HG02763 (cell line): ENCODE measurements around the gene COL6A3.

Source experiments
- ATAC-seq: cut with Tn5 transposase; IDR thresholded peaks from one replicate; pipeline ENCODE4 v1.9.1; 2021; ENCODE audit warnings: mild to moderate bottlenecking, moderate library complexity; ENCODE audit not compliant: unreplicated experiment

COL6A3 gene

GRCh38 chr2:237352279-237352845 is 61.6 kb downstream of the COL6A3 start:
- no peak for ATAC-seq

GRCh38 chr2:237351796-237352195 is 62.2 kb downstream of the COL6A3 start:
- no peak for ATAC-seq

- ATAC-seq, result no peak
These were observed 62.9 kb downstream of the COL6A3 start for GRCh38 chr2:237351046-237351445.

- no peak for ATAC-seq
These were observed 63.4 kb downstream of the COL6A3 start for GRCh38 chr2:237350597-237350996.

DNA sequence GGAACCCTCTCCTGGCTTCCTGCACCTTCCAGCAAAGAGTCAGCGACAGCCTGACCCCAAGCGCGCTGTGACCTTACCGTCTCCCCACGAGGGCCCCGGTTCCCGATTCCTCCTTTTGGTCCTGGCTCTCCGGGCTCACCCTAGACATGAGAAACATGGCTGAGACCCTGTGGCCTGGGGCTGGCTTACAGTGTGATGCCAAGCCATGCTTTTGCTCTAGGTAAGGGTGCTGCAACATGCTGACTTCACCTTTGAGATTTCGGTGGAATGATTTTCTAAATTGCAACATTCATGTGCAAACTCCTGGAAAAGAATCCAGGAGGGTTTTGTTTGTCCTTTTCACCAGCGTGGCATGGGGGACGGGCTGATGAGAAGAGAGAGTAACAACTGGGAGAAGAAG is 63.9 kb downstream of the COL6A3 start:
- ATAC-seq, result no peak

- ATAC-seq, result no peak
These were observed 65.6 kb downstream of the COL6A3 start for GRCh38 chr2:237348281-237348865.

DNA sequence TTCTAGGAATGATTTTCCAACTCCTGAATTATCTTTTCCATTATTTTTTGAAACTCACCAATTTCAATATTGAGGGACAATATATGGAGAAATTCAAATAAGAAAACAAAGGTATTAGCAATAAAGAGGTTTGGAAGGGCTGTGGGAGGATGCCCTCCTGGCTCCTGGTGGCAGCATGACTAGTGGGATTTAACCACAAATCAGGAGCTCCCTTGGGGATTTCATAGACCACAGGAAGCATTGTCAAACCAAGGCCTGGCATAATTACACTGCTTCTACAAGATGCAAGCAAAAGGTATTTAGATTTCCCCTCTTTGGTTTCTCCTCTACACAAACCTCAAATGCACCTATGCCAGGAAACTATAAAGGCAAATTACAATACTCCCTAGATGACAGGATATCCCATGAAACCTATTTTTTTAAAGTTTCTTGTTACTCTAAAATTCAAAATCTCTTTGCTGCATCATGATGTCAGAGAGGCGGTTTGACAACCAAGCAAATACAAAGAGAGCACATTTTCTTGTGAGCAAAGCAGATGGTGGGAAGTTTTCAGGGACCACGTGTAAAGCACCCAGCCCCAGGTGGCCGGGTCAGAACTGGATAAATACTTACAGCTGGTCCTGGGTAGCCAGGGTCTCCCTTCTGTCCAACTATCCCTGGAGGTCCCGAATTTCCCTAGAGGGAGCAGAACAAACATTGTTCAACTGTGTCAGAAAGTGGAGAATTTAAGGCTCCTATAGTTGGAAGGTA is 67.9 kb downstream of the COL6A3 start:
- no peak for ATAC-seq

DNA sequence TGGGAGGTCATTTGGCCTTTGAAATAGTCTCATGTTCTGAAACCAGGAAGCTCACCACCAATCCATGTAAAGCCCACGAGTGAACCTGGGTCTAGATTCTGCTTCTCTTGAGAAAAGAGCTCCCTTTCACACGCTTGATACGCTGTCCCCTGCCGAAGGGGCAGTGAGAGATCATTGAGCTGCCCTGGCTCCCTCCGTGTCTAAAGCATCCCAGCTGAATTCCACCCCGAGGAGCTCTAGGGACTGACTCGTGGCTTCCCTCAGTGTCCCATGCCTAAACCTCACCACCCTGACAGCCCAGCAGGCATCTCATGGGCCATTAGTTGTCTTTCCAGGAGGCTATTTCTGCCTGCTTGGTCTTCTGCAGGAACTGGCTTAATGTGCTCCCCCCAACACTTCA is 68.6 kb downstream of the COL6A3 start:
- no peak for ATAC-seq

GRCh38 chr2:237344942-237345341 is 69.0 kb downstream of the COL6A3 start:
- ATAC-seq, result no peak

DNA sequence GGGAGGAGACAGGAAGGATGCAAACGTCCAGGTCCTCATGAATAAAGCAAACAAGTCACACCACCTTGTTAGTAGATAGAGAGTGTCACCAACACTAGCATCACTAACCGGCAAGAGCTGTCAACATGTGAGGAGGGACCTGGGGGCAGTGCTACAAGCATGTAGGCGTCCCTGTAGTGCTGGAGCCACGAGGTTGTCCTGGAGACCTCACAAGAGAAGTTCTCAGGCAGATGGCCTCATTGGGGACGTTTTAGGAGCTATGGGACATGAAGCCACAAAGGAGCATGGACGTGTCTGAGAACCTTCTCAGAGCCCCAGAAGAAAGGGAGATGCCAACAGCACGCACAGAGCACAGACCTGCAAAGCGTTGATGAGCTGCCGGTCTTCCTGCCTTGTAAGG is 70.0 kb downstream of the COL6A3 start:
- no peak for ATAC-seq

GRCh38 chr2:237341872-237342271 is 72.1 kb downstream of the COL6A3 start:
- no peak for ATAC-seq

GRCh38 chr2:237337586-237337985 is 76.4 kb downstream of the COL6A3 start:
- no peak for ATAC-seq

DNA sequence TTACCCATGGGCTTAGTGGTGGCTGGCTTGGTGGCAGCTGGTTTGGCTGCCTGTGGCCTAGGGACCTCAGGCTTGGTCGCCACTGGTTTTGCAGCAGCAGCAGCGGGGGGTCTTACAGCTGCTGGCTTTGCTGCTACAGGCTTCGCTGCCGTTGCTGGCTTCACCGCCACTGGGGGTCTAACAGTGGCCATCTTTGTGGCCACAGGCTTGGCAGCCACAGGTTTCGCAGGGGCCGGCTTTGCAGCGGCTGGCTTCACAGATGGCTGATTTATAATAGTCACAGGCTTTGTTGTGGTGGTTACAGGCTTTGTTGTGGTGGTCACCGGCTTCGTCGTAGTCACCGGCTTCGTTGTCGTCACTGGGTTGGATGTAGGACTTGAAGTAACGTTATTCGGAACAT is 77.8 kb downstream of the COL6A3 start:
- no peak for ATAC-seq

DNA sequence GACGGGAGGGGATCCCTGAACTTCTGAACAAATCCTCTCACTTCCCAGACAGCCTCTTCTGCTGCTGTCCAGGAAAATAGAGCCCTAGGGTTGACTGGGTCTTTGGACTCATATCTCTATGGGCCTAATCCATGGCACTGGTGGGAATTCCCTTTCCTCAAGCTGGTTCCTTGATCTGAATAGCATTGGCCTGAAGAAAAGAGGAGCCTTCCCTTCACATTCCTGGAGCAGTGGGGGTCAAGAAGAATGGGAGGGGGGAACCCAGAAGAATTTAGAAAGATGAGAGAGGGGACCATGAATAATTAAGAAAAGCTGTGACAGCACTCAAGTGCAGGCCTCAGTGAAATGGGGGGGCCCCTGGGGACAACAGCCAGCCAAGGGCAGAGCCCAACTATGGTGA is 80.2 kb downstream of the COL6A3 start:
- no peak for ATAC-seq

DNA sequence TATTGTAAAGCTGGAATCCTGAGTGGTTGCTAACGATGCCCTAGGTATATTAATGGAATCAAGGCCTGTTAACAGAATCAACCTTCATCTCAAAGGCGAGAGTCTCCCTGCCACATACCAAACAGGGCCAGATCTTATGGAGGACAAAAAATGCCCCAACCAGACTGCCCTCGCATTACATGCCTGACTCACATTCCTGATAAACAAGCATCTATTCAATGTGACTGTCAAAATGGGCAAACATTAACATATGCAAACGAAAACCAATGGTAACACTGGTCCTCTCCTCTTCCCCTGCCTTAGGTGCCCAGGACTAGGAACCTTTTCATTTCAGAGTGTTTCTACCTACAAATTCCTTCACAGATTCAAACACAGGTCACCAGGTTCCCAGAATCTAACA is 83.4 kb downstream of the COL6A3 start:
- no peak for ATAC-seq

DNA sequence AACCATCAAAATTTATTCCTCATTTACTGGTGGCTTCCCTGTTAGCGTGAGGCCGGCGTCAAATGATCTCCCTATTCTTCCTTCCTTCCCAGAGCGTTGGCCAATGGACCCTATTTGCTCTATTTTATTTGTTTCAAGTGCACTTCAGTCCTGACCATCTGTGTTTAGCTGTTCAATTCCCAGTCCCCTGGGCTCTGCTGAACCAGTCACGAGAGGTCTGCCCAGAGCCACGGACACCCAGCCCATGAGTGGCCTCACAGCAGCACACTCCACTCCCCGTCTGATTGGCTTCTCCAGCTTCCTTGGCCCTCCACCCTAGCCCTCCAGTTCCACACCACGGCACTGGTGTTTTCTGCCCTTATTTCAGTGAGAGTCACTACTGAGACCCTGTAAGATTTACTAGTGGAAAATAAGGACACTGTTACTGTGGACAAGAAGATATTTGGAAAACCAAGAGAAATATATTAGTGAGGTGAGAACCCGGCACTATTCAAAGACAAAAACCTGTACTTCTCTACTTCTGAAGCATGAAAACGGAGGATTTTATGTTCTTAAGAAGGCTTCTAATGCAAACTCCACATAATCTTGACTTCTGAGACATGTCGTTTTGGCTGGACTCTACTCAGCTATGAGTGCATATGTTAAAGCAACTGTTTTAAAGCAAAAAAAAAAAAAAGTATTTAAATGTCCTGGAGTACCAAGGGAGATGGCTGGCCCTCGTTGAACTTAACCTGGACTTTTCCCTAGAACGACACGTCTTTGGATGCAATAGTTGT is 86.6 kb downstream of the COL6A3 start:
- no peak for ATAC-seq

- ATAC-seq, result no peak
These were observed 87.4 kb downstream of the COL6A3 start for GRCh38 chr2:237326266-237327171.

GRCh38 chr2:237324837-237325236 is 89.1 kb downstream of the COL6A3 start:
- ATAC-seq, result no peak

GRCh38 chr2:237324405-237324831 is 89.5 kb downstream of the COL6A3 start:
- no peak for ATAC-seq

- no peak for ATAC-seq
These were observed 90.3 kb downstream of the COL6A3 start for GRCh38 chr2:237323656-237324055.

DNA sequence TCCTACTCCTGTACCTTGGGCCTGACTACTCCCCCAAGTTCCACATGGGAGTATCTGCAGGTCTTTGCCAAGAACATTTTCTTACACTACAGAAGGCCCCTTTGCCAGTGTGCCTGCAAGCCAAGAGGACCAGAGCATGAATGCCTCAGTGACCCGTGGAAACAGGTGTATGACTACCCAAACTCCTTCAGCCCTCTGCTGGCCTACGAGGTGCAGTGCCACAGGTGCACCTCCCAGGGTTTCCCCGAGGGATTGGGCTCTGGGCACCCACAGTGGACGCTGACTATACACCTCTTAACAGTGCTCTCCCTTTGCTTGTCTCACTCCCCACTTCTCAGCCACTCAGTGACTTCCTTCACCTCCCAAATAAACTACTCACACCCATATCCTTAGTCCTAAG is 91.4 kb downstream of the COL6A3 start:
- no peak for ATAC-seq
